ENCODE data around the gene EIF2D. TPM values are rescaled to one million over a fixed set of nuclear protein-coding genes. Genes with fewer than 3 reads are reported as not detected.
A peak's percentile ranks its signal among the peaks of the same experiment; 100 is the strongest.

EIF2D gene
- total RNA-seq (100 to 1,000 TPM in 1 of 5 donors, 10 to 100 TPM in 4; 16.9 to 130 (median 39.8) TPM), polyA plus RNA-seq (10 to 100 TPM; 48.7 to 55.8 (median 48.9) TPM)
- long read RNA-seq, donor 1, partial matches to known transcripts = 0 of 1 reads
- long read RNA-seq, donor 1, other reads (novel, unspliced or antisense) = 0 of 1 reads
- long read RNA-seq, donor 2, partial matches to known transcripts = 0 of 4 reads
- long read RNA-seq, donor 2, other reads (novel, unspliced or antisense) = 0 of 4 reads
- long read RNA-seq, donor 3, partial matches to known transcripts = 0 of 5 reads
- long read RNA-seq, donor 3, other reads (novel, unspliced or antisense) = 0 of 5 reads
- long read RNA-seq, donor 4 = 0 reads
- long read RNA-seq, donor 5, full-length matches to known transcripts = 11 of 11 reads
- long read RNA-seq, donor 5, partial matches to known transcripts = 0 of 11 reads
- long read RNA-seq, donor 5, other reads (novel, unspliced or antisense) = 0 of 11 reads
- long read RNA-seq, donor 6 = 0 reads
- long read RNA-seq, donor 7, transcript EIF2D-201 (15 exons, 2,005 nt) = major isoform, 13 of 14 reads
- long read RNA-seq, donor 7, partial matches to known transcripts = 0 of 14 reads
- long read RNA-seq, donor 7, other reads (novel, unspliced or antisense) = 0 of 14 reads
- long read RNA-seq, donor 8, transcript EIF2D-201 (15 exons, 2,005 nt) = major isoform, 11 of 22 reads
- long read RNA-seq, donor 8, partial matches to known transcripts = 10 of 22 reads
- long read RNA-seq, donor 8, other reads (novel, unspliced or antisense) = 0 of 22 reads
- long read RNA-seq, donor 9, partial matches to known transcripts = 0 of 3 reads
- long read RNA-seq, donor 9, other reads (novel, unspliced or antisense) = 0 of 3 reads
- long read RNA-seq, donor 10, partial matches to known transcripts = 0 of 2 reads
- long read RNA-seq, donor 10, other reads (novel, unspliced or antisense) = 0 of 2 reads

GRCh38 chr1:206612129-206612876 lies at the start of gene EIF2D:
Gene EIF2D, minus strand, starts transcription at chr1:206612465. Its CDS starts 123 bp downstream, at chr1:206612342.
- H3K36me3 ChIP-seq = peaks cover 3 to 35% (median 32%) of the 10 kb centered on the region in 4 donors
- intact Hi-C loops (cut with DNase I; ENCODE audit: low total_unique reads) = no loop called here
- no peaks in the 10 kb centered on the region for H3K9me3 ChIP-seq
- peak within 1 kb of the TSS; percentile 72 to 90 (median 84) for H3K27ac ChIP-seq
- H3K4me1 ChIP-seq = peaks cover 9 to 17% (median 15%) of the 10 kb centered on the region in 4 donors
- peak within 1 kb of the TSS; percentile 69 to 73 (median 72) for H3K4me3 ChIP-seq
- DNase-seq = peak; percentile 97 to 98
- WGBS, 5 donors = 3 to 7% (median 4%) methylated on average over 37 to 48 of the region's 48 CpGs
- peak; percentile 84 to 92 (median 86) for TF ChIP-seq POLR2AphosphoS5 (IDR thresholded peaks at IDR 0.05)
- TF ChIP-seq POLR2A (IDR thresholded peaks at IDR 0.05) = peak in 1 of 4 donors; percentile 20
- peak in 5 of 7 experiments; percentile 94 to 99 (median 99) for TF ChIP-seq CTCF (IDR thresholded peaks at IDR 0.05)
- no peak for TF ChIP-seq EP300 (IDR thresholded peaks at IDR 0.05)
- H3K27me3 ChIP-seq = no peaks in the 10 kb centered on the region

GRCh38 chr1:206661161-206661820 lies 49.0 kb upstream of the EIF2D start:
- peaks cover 29 to 53% (median 37%) of the 10 kb centered on the region in 4 donors for H3K4me1 ChIP-seq
- no peak for DNase-seq
- no peaks in the 10 kb centered on the region for H3K9me3 ChIP-seq
- H3K27me3 ChIP-seq = no peaks in the 10 kb centered on the region
- H3K27ac ChIP-seq = no peak overlapping the region
- WGBS, 5 donors = 82 to 94% (median 91%) methylated on average over 11 of the region's 11 CpGs
- intact Hi-C loops (cut with DNase I; ENCODE audit: low total_unique reads) = loop anchor here (10.0 kb wide), 1 partner anchor 166 kb away; no protein-coding TSS in a partner anchor
- H3K4me3 ChIP-seq = no peak overlapping the region
- TF ChIP-seq EP300 (IDR thresholded peaks at IDR 0.05) (no peak), POLR2AphosphoS5 (IDR thresholded peaks at IDR 0.05) (no peak), POLR2A (IDR thresholded peaks at IDR 0.05) (no peak), CTCF (IDR thresholded peaks at IDR 0.05) (no peak)
- H3K36me3 ChIP-seq = no peaks in the 10 kb centered on the region

GRCh38 chr1:206660136-206660535 lies 47.9 kb upstream of the EIF2D start:
- peaks cover 29 to 60% (median 42%) of the 10 kb centered on the region in 4 donors for H3K4me1 ChIP-seq
- WGBS, 5 donors = 89 to 97% (median 92%) methylated on average over 4 of the region's 4 CpGs
- H3K27ac ChIP-seq = peak overlapping the region in 4 of 5 donors; percentile 74 to 80 (median 77)
- H3K27me3 ChIP-seq = no peaks in the 10 kb centered on the region
- intact Hi-C loops (cut with DNase I; ENCODE audit: low total_unique reads) = loop anchor here (10.0 kb wide), 1 partner anchor 165 kb away; no protein-coding TSS in a partner anchor
- TF ChIP-seq EP300 (IDR thresholded peaks at IDR 0.05) (no peak), CTCF (IDR thresholded peaks at IDR 0.05) (no peak), POLR2A (IDR thresholded peaks at IDR 0.05) (no peak), POLR2AphosphoS5 (IDR thresholded peaks at IDR 0.05) (no peak)
- H3K4me3 ChIP-seq = no peak overlapping the region
- no peaks in the 10 kb centered on the region for H3K36me3 ChIP-seq
- H3K9me3 ChIP-seq = no peaks in the 10 kb centered on the region
- no peak for DNase-seq
